Stromal cell of bone marrow (primary cell): ENCODE data around the gene CTAGE15.
"Not testable (repeated sequence)": the region's sequence is repeated elsewhere in the genome, so short reads cannot be mapped to it uniquely, and the experiment has no call there.

Experiments
- DNase-seq: peaks from one replicate; pipeline ENCODE4 v3.0.0-alpha.2; 2012; ENCODE audit warnings: low read depth

The CTAGE15 gene

GRCh38 chr7:143571501-143571900 lies at the start of gene CTAGE15:
CTAGE15 (plus strand) TSS chr7:143571801; CDS start chr7:143571818, 17 bp downstream.
- DNase-seq = not testable (repeated sequence)

- not testable (repeated sequence) for DNase-seq
These were observed 49.2 kb upstream of the CTAGE15 start for GRCh38 chr7:143522309-143522916.

GRCh38 chr7:143531169-143531926 lies 40.3 kb upstream of the CTAGE15 start:
- not testable (repeated sequence) for DNase-seq

GRCh38 chr7:143531932-143532331 lies 39.7 kb upstream of the CTAGE15 start:
- DNase-seq = not testable (repeated sequence)

- not testable (repeated sequence) for DNase-seq
These were observed 38.3 kb upstream of the CTAGE15 start for GRCh38 chr7:143533213-143533839.

- not testable (repeated sequence) for DNase-seq
These were observed 35.2 kb upstream of the CTAGE15 start for GRCh38 chr7:143536443-143536842.

GRCh38 chr7:143543288-143544038 lies 28.1 kb upstream of the CTAGE15 start:
- not testable (repeated sequence) for DNase-seq

GRCh38 chr7:143555968-143556367 lies 15.6 kb upstream of the CTAGE15 start:
- not testable (repeated sequence) for DNase-seq

- DNase-seq = not testable (repeated sequence)
These were observed 8.3 kb upstream of the CTAGE15 start for GRCh38 chr7:143563306-143563705.

- not testable (repeated sequence) for DNase-seq
These were observed 5.6 kb upstream of the CTAGE15 start for GRCh38 chr7:143566001-143566400.

- not testable (repeated sequence) for DNase-seq
These were observed 16.6 kb downstream of the CTAGE15 start for GRCh38 chr7:143588183-143588582.

- not testable (repeated sequence) for DNase-seq
These were observed 18.3 kb downstream of the CTAGE15 start for GRCh38 chr7:143589897-143590296.

- DNase-seq = not testable (repeated sequence)
These were observed 26.5 kb downstream of the CTAGE15 start for GRCh38 chr7:143598086-143598485.

GRCh38 chr7:143603549-143603948 lies 31.9 kb downstream of the CTAGE15 start:
- not testable (repeated sequence) for DNase-seq

- DNase-seq = not testable (repeated sequence)
These were observed 34.5 kb downstream of the CTAGE15 start for GRCh38 chr7:143606088-143606487.

- not testable (repeated sequence) for DNase-seq
These were observed 43.9 kb downstream of the CTAGE15 start for GRCh38 chr7:143615545-143615944.

GRCh38 chr7:143617204-143617603 lies 45.6 kb downstream of the CTAGE15 start:
- DNase-seq = not testable (repeated sequence)

- not testable (repeated sequence) for DNase-seq
These were observed 48.5 kb downstream of the CTAGE15 start for GRCh38 chr7:143620058-143620457.

- not testable (repeated sequence) for DNase-seq
These were observed 49.0 kb downstream of the CTAGE15 start, which contains the start of gene TCAF2 for GRCh38 chr7:143620646-143621045. TCAF2 (plus strand) TSS chr7:143620974.

- DNase-seq = not testable (repeated sequence)
These were observed 49.6 kb downstream of the CTAGE15 start for GRCh38 chr7:143621175-143621574.

GRCh38 chr7:143622130-143622529 lies 50.5 kb downstream of the CTAGE15 start:
- DNase-seq = not testable (repeated sequence)
